HepG2 (cell line): ENCODE results near the gene C11orf91. TPM values are rescaled to one million over a fixed set of nuclear protein-coding genes. Genes with fewer than 3 reads are reported as not detected.

ENCODE experiments used
- BORCS8-MEF2B ChIP-seq: sonication (generic); formaldehyde crosslinking; IDR thresholded peaks from 2 replicates; pipeline ENCODE4 v1.8.0; 2022; ENCODE audit warnings: mild to moderate bottlenecking, missing genetic modification reagents
- CEBPG ChIP-seq: IDR thresholded peaks from 2 replicates; pipeline ENCODE4 v1.6.1; 2016
- KAT2B ChIP-seq: fragments of 150-350 bp; IDR thresholded peaks from 2 replicates; pipeline ENCODE4 v1.6.1; 2014; ENCODE audit warnings: low read depth, low read length, borderline replicate concordance
- KDM1A ChIP-seq: IDR thresholded peaks from 2 replicates; pipeline ENCODE4 v1.6.1; 2016; ENCODE audit warnings: missing compliant biosample characterization
- NCOA2 ChIP-seq: sonication (generic); formaldehyde crosslinking; IDR thresholded peaks from 2 replicates; pipeline ENCODE4 v1.8.0; 2022; ENCODE audit warnings: inconsistent platforms
- NR2F6 ChIP-seq, 2 experiments: IDR thresholded peaks; 2 replicates each; pipeline ENCODE4 v1.6.1; 2016; ENCODE audit warnings: antibody characterized with exemption in 1 of 2, mild to moderate bottlenecking in 1 of 2
- SRSF1 ChIP-seq: fragments of 200-400 bp; formaldehyde crosslinking; optimal IDR thresholded peaks from 2 replicates; pipeline ENCODE3; 2017; ENCODE audit warnings: mild to moderate bottlenecking, low read depth, low read length, moderate library complexity
- TSC22D2 ChIP-seq: sonication (generic); formaldehyde crosslinking; IDR thresholded peaks from 2 replicates; pipeline ENCODE4 v1.5.1; 2020; ENCODE audit warnings: missing genetic modification reagents, mild to moderate bottlenecking, borderline replicate concordance
- ZFYVE20 ChIP-seq: sonication (generic); formaldehyde crosslinking; IDR thresholded peaks from 2 replicates; pipeline ENCODE4 v1.8.0; 2023; ENCODE audit warnings: low read depth, mild to moderate bottlenecking, moderate library complexity, missing genetic modification reagents, borderline replicate concordance
- ZNF136 ChIP-seq: sonication (generic); formaldehyde crosslinking; IDR thresholded peaks from 2 replicates; pipeline ENCODE4 v1.8.1; 2022; ENCODE audit warnings: low read depth, mild to moderate bottlenecking, moderate library complexity, missing genetic modification reagents
- ZNF205 ChIP-seq: IDR thresholded peaks from 2 replicates; pipeline ENCODE4 v1.6.1; 2018; ENCODE audit warnings: missing biosample characterization, missing genetic modification reagents
- ZNF326 ChIP-seq: sonication (generic); formaldehyde crosslinking; IDR thresholded peaks from 2 replicates; pipeline ENCODE4 v1.4.0; 2020; ENCODE audit warnings: missing genetic modification reagents, borderline replicate concordance
- ZNF737 ChIP-seq: sonication (generic); formaldehyde crosslinking; IDR thresholded peaks from 2 replicates; pipeline ENCODE4 v1.5.0; 2020; ENCODE audit warnings: missing genetic modification reagents, mild to moderate bottlenecking, borderline replicate concordance
- ZNF792 ChIP-seq: IDR thresholded peaks from 2 replicates; pipeline ENCODE4 v1.6.1; 2016
- polyA plus RNA-seq, 8 experiments: library from polyadenylated mRNA; depleted of rRNA in 3 of 8; stranded (reverse) in 7 of 8; unstranded in 1 of 8; fragments of >200 nt; fragmentation: Illumina TruSeq in 4 of 8; extraction: Trizol in 4 of 8; gene quantifications; 2 replicates each; pipeline versions ENCODE4 v1.2.1 to v1.2.3, GENCODE V29; 2011 to 2016; ENCODE audit warnings: low read depth in 4 of 8, missing spikeins in 1 of 8, mixed read lengths in 1 of 8; ENCODE audit not compliant: insufficient read depth in 1 of 8
- total RNA-seq, 5 experiments: library from RNA; depleted of rRNA; stranded (reverse); fragments of >200 nt; fragmentation: Illumina TruSeq; extraction: Trizol; gene quantifications; 2 replicates each; pipeline ENCODE4 v1.2.3, GENCODE V29; 2016; ENCODE audit warnings: low read depth in 1 of 5
- TF ChIP-seq, protein P1 (sequence below): sonication (generic); formaldehyde crosslinking; IDR thresholded peaks from 2 replicates; pipeline ENCODE4 v1.5.1; 2020; ENCODE audit warnings: mild to moderate bottlenecking, missing genetic modification reagents, moderate library complexity
- TF ChIP-seq, protein P2 (sequence below): IDR thresholded peaks from 2 replicates; pipeline ENCODE4 v1.6.1; 2012; ENCODE audit warnings: inconsistent platforms
- TF ChIP-seq, protein P3 (sequence below): sonication (generic); formaldehyde crosslinking; IDR thresholded peaks from 2 replicates; pipeline ENCODE4 v1.5.0; 2020; ENCODE audit warnings: missing genetic modification reagents
- TF ChIP-seq, protein P4 (sequence below): sonication (generic); formaldehyde crosslinking; IDR thresholded peaks from 2 replicates; pipeline ENCODE4 v1.4.0; 2020; ENCODE audit warnings: missing genetic modification reagents
- TF ChIP-seq, protein P5 (sequence below): IDR thresholded peaks from 2 replicates; pipeline ENCODE4 v1.6.1; 2016; ENCODE audit warnings: mild to moderate bottlenecking, missing biosample characterization, missing genetic modification reagents

C11orf91 gene
- total and polyA plus RNA-seq, 2 of the 13 experiments (the other 11 are each of a cell fraction or from before 2014, with no cell fraction given) = 0.35 TPM; not detected in 1

DNA sequence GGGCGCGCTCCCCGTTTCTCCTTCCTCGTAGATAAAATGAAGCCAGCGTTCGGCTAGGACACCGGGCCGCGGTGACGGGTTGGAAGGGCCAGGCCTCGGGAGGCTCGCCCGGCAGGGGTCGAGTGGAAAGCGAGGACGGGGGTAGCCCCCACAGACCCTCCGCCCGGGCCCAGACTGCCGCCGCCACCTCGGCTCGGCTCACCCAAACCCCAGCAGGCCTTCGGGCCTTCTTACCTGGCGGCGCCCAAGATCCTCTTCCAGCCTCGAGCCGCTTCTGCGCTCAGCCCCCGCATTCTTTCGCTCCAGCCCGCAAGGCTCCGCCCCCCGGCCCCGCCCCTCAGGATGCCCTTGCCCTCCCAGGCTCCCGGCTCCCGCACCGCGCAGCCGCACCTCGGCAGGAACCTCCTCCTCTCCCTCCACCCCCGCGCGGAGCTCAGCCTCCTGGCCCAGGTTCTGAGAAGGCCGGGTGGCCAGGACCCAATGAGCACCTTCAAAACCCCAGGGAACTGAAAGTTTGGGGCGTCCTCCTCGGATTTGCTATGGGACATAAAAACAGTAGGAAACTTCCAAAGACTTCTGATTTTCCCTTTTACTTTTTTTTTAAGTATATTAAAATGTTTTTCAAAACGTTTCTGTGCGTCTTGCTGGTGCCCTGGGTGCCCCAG is 35.7 kb upstream of the C11orf91 start, which contains the start of gene CD59 (continued):
- TF ChIP-seq, protein P1, sequence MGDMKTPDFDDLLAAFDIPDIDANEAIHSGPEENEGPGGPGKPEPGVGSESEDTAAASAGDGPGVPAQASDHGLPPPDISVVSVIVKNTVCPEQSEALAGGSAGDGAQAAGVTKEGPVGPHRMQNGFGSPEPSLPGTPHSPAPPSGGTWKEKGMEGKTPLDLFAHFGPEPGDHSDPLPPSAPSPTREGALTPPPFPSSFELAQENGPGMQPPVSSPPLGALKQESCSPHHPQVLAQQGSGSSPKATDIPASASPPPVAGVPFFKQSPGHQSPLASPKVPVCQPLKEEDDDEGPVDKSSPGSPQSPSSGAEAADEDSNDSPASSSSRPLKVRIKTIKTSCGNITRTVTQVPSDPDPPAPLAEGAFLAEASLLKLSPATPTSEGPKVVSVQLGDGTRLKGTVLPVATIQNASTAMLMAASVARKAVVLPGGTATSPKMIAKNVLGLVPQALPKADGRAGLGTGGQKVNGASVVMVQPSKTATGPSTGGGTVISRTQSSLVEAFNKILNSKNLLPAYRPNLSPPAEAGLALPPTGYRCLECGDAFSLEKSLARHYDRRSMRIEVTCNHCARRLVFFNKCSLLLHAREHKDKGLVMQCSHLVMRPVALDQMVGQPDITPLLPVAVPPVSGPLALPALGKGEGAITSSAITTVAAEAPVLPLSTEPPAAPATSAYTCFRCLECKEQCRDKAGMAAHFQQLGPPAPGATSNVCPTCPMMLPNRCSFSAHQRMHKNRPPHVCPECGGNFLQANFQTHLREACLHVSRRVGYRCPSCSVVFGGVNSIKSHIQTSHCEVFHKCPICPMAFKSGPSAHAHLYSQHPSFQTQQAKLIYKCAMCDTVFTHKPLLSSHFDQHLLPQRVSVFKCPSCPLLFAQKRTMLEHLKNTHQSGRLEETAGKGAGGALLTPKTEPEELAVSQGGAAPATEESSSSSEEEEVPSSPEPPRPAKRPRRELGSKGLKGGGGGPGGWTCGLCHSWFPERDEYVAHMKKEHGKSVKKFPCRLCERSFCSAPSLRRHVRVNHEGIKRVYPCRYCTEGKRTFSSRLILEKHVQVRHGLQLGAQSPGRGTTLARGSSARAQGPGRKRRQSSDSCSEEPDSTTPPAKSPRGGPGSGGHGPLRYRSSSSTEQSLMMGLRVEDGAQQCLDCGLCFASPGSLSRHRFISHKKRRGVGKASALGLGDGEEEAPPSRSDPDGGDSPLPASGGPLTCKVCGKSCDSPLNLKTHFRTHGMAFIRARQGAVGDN (CRISPR knock-in tag) = peak; percentile 82
- no peak for TF ChIP-seq NR2F6 (IDR thresholded peaks at IDR 0.05)
- TF ChIP-seq NR2F6 (CRISPR knock-in tag; IDR thresholded peaks at IDR 0.05) = no peak; the same call in 1 of the 2 replicates
- TF ChIP-seq ZNF136 (CRISPR knock-in tag) = no peak
- TF ChIP-seq SRSF1 = no peak
- TF ChIP-seq, protein P2, sequence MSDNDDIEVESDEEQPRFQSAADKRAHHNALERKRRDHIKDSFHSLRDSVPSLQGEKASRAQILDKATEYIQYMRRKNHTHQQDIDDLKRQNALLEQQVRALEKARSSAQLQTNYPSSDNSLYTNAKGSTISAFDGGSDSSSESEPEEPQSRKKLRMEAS = peak; percentile 14; the same call in 1 of the 2 replicates
- no peak for TF ChIP-seq KAT2B
- peak; percentile 51; the same call in 1 of the 2 replicates for TF ChIP-seq BORCS8-MEF2B (CRISPR knock-in tag)
- no peak for TF ChIP-seq NCOA2 (CRISPR knock-in tag)
- TF ChIP-seq CEBPG (CRISPR knock-in tag) = no peak
- no peak for TF ChIP-seq ZNF326
- TF ChIP-seq KDM1A (CRISPR knock-in tag) = no peak
- no peak for TF ChIP-seq TSC22D2 (CRISPR knock-in tag)
- TF ChIP-seq ZNF792 (CRISPR knock-in tag) = 0 out of 2 replicates have a peak, but pooled peaks have one; percentile 43
- TF ChIP-seq, protein P3, sequence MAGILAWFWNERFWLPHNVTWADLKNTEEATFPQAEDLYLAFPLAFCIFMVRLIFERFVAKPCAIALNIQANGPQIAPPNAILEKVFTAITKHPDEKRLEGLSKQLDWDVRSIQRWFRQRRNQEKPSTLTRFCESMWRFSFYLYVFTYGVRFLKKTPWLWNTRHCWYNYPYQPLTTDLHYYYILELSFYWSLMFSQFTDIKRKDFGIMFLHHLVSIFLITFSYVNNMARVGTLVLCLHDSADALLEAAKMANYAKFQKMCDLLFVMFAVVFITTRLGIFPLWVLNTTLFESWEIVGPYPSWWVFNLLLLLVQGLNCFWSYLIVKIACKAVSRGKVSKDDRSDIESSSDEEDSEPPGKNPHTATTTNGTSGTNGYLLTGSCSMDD (CRISPR knock-in tag) = no peak
- TF ChIP-seq ZNF737 = no peak
- TF ChIP-seq, protein P4, sequence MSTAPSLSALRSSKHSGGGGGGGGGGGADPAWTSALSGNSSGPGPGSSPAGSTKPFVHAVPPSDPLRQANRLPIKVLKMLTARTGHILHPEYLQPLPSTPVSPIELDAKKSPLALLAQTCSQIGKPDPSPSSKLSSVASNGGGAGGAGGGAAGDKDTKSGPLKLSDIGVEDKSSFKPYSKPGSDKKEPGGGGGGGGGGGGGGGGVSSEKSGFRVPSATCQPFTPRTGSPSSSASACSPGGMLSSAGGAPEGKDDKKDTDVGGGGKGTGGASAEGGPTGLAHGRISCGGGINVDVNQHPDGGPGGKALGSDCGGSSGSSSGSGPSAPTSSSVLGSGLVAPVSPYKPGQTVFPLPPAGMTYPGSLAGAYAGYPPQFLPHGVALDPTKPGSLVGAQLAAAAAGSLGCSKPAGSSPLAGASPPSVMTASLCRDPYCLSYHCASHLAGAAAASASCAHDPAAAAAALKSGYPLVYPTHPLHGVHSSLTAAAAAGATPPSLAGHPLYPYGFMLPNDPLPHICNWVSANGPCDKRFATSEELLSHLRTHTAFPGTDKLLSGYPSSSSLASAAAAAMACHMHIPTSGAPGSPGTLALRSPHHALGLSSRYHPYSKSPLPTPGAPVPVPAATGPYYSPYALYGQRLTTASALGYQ (CRISPR knock-in tag) = no peak
- TF ChIP-seq, protein P5, sequence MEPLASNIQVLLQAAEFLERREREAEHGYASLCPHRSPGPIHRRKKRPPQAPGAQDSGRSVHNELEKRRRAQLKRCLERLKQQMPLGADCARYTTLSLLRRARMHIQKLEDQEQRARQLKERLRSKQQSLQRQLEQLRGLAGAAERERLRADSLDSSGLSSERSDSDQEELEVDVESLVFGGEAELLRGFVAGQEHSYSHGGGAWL = no peak
- no peak for TF ChIP-seq ZFYVE20 (CRISPR knock-in tag)
- TF ChIP-seq ZNF205 (CRISPR knock-in tag) = no peak; the same call in 1 of the 2 replicates
